GM19239 (cell line): Measurements from ENCODE around the gene TIAM2.

ENCODE experiments used
- DNase-seq: peaks from one replicate; pipeline ENCODE4 v3.0.0; 2011; ENCODE audit warnings: low spot score; ENCODE audit not compliant: insufficient read length
- FAIRE-seq: peaks from 2 replicates; lab custom pipeline; 2011; peaks lifted over from hg19 to GRCh38; lab: Jason Lieb, UNC

TIAM2 gene

GRCh38 chr6:155245193-155245592, 250.1 kb downstream of the TIAM2 start:
- FAIRE-seq (no peak), DNase-seq (no peak)

- DNase-seq (no peak), FAIRE-seq (no peak)
Observed at GRCh38 chr6:155245831-155246230, 250.7 kb downstream of the TIAM2 start.

- FAIRE-seq: no peak
- DNase-seq: no peak
Observed at GRCh38 chr6:155246825-155247224, 251.7 kb downstream of the TIAM2 start.

GRCh38 chr6:155247618-155248007, 252.5 kb downstream of the TIAM2 start:
- FAIRE-seq (no peak), DNase-seq (no peak)

- peak; percentile 19 for DNase-seq
- peak; percentile 53 for FAIRE-seq
Observed at GRCh38 chr6:155248008-155249001, 253.2 kb downstream of the TIAM2 start.

- FAIRE-seq (no peak), DNase-seq (no peak)
Observed at GRCh38 chr6:155250701-155251381, 255.7 kb downstream of the TIAM2 start.

- FAIRE-seq: no peak
- DNase-seq: no peak
Observed at GRCh38 chr6:155252581-155252980, 257.5 kb downstream of the TIAM2 start.

GRCh38 chr6:155253337-155253736, 258.2 kb downstream of the TIAM2 start:
- FAIRE-seq (no peak), DNase-seq (no peak)

- FAIRE-seq (no peak), DNase-seq (no peak)
Observed at GRCh38 chr6:155254139-155254538, 259.0 kb downstream of the TIAM2 start.

- FAIRE-seq (no peak), DNase-seq (no peak)
Observed at GRCh38 chr6:155256122-155256795, 261.1 kb downstream of the TIAM2 start.

GRCh38 chr6:155257796-155258195, 262.7 kb downstream of the TIAM2 start:
- FAIRE-seq (no peak), DNase-seq (no peak)

- DNase-seq (no peak), FAIRE-seq (no peak)
Observed at GRCh38 chr6:155259204-155259603, 264.1 kb downstream of the TIAM2 start.

- no peak for DNase-seq
- FAIRE-seq: no peak
Observed at GRCh38 chr6:155259897-155260296, 264.8 kb downstream of the TIAM2 start.

- peak; percentile 26 for FAIRE-seq
- DNase-seq: no peak
Observed at GRCh38 chr6:155260686-155261085, 265.6 kb downstream of the TIAM2 start.

GRCh38 chr6:155261111-155261900, 266.2 kb downstream of the TIAM2 start:
- no peak for FAIRE-seq
- DNase-seq: no peak

- FAIRE-seq (no peak), DNase-seq (no peak)
Observed at GRCh38 chr6:155262655-155263054, 267.5 kb downstream of the TIAM2 start.

GRCh38 chr6:155263373-155264063, 268.4 kb downstream of the TIAM2 start, which contains the start of gene CLDN20:
Gene CLDN20, plus strand, starts transcription at chr6:155264013. Its CDS starts 11,707 bp downstream, at chr6:155275720.
- no peak for FAIRE-seq
- DNase-seq: no peak

GRCh38 chr6:155264693-155265320, 269.7 kb downstream of the TIAM2 start:
- FAIRE-seq: no peak
- DNase-seq: no peak
